Stimulated activated CD4-positive, alpha-beta T cell treated with anti-CD3 and anti-CD28 coated beads, Interleukin-1b, Interleukin-23, amount 100 ng/mL, for 24 hours (primary cell): ENCODE data around the gene LRP2.
A peak's percentile ranks its signal among the peaks of the same experiment; 100 is the strongest.
"Not testable (repeated sequence)": the region's sequence is repeated elsewhere in the genome, so short reads cannot be mapped to it uniquely, and the experiment has no call there.

ENCODE experiments used
- DNase-seq, 4 experiments: peaks; one replicate each; pipeline ENCODE4 v3.0.0-alpha.2; 2020; ENCODE audit warnings: low read depth in 4 of 4, low spot score in 1 of 4

LRP2 gene

DNA sequence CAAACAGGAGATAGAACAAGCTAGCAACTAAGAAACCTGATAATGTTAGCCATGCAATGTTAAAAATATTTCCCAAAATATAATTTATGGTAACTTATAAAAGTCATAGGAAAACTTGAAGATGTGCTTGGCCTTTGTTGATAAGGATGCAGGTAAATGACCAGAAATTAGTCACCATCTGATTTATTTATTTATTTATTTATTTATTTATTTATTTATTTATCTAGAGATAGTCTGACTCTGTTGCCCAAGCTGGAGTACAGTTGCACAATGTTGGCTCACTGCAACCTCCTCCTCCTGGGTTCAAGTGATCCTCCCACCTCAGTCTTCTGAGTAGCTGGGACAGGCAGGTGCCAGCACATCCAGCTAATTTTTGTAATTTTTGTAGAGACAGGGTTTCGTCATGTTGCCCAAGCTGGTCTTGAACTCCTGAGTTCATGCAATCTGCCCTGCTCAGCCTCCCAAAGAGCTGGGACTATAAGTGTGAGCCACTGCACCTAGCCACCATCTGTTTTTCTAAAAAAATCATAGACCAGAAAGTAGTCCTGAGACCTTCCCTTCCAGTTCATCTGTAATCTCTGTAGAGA, 183.4 kb downstream of the LRP2 start:
- DNase-seq, result no peak

DNA sequence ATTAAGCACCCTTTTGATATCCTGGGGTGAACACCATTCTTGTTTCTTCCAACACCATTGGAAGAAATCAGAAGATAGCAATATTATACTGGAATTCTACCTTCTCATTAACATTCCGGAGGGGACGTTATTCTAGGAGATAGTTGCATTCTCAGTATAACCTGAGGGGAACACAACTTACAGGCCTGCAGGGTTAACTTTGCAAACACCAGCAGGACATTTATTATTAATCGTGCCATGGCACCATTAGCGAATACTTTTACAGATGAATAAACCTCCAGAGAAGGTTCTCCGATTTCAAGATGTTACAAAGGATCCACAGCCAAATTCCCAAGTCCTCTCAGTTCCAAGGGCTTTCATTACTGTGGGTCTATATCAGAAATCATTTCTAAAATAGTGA, 184.0 kb downstream of the LRP2 start:
- no peak for DNase-seq

DNA sequence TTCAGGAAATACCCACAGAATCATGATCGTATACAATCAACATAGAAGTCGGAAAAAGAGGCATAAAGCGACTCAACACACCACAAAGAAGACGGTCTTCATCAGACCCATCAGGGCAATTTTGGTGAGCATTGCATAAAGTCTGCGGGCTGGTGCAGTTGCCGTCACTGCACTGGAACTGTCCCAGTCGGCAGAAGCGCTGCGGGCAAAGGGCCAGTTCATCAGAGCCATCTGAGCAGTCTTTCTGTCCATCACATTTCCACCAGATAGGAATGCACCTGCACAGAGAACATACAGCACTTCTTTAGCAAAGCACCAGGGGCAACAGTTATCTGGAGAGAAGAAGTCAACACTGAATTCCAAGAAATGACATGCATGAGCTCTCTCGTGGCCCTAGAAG, 187.2 kb downstream of the LRP2 start:
- DNase-seq, result no peak

DNA sequence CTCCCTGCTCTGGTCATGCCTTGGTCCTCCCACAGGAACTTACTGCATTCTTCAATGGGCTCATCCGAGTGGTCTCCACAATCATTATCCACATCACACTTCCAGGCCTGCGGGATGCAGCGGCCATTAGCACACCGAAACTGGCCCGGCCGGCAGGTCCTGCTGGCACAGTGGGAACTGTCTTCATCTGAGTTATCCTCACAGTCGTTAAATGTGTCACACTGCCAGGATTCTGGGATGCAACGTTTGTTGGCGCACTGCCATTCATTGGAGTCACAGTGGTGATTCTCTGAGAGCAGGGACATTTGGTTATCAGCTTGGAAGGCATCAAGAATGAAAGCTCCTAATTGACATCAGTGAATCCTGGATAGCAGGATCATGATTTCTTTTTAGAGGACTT, 188.5 kb downstream of the LRP2 start:
- no peak for DNase-seq

DNA sequence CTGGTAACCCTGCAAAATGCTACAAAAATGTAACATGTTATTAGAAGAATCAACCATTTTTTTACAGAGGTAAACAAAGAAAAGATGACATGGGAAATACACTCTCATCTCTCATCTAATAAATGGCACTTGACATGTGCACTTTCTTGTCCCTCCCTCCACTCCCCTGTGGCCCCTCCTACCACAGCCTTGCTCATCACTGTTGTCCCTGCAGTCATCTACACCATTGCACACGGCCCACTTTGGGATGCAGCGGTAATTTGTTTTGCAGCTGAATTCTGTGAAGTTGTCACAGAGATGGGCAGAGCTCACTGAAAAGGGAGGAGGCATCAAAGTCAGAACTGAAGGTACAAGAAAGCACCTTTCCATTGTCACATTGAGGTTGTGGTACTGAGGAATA, 189.4 kb downstream of the LRP2 start:
- no peak for DNase-seq

DNA sequence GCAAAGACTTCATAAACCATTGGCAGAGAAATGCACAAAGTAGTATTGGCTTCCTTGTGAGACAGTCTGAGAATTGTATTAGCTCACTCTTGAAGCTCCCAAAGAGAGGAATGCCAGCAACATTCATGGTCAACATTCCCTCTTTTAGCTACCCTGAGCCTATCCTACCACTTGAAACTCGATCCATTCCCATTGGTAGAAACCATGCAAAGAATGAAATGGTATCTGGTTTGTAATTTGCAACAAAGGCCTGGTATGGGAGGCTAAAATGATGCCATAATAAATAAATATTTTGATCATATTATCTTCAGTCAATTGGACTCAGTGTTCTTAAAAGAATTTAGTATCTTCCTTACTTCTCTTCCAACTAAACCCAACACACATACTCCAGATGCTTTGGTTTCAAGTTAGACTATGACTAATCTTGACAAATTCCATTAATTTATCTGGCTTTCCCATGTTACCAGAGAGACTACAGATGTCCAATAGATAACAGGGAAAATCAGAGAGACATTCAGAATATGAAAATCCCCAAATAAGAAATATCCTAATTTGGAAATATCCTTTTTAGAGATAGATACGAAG, 190.1 kb downstream of the LRP2 start:
- DNase-seq, result no peak

DNA sequence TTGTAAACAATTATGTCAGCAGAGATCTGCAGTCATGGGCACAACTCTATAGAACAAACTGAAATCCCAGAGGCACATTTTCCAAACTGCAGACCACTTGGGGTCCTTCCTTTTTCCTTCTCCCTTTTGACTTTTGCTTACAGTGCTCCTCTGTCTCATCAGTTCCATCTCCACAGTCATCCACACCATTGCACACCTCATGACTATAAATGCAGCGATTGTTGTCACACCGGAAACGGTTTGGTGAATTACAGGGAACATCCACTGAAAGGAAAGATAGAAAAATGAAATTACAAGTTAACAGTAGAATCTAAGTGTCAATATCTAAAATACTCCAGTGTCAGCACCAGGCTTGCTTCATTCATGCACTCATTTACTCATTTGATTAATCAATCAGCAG, 196.5 kb downstream of the LRP2 start:
- DNase-seq, result no peak

DNA sequence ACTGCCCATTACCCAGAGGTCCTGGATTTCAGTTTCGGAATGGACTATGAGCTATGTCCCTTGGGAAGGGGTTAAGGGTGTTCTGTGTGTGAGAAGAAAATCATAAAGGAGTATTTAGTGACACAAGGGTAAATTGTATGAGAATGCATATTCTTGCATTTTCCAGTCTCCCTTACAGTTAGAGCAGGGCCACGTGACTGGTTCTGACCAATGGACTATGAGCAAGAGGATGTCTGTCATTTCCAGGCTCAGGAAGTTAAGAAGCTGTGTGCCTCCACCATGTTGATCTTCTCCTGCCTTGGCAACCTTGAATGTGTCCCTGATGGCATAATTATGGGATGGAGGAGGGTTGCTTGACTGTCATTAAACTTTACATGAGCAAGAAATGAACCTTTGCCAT, 198.0 kb downstream of the LRP2 start:
- DNase-seq, result no peak

DNA sequence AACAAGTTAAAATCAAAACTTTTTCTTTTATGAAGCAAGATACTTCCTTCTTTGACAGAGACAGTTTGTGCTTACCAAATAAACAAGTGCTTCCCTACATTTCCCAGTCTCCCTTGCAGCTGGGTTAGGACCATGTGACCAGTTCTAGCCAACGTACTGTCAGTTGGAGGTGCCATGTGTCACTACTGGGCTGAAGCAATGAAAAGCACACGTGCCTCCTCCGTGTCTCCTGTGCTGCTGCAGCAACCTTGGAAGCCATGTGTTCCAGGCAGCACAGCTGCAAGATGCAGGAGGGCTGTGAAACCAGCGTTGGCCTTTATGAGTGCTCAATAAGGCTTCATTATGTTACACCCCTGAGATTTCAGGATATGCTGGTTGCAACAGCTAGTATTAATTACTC, 199.7 kb downstream of the LRP2 start:
- no peak for DNase-seq

DNA sequence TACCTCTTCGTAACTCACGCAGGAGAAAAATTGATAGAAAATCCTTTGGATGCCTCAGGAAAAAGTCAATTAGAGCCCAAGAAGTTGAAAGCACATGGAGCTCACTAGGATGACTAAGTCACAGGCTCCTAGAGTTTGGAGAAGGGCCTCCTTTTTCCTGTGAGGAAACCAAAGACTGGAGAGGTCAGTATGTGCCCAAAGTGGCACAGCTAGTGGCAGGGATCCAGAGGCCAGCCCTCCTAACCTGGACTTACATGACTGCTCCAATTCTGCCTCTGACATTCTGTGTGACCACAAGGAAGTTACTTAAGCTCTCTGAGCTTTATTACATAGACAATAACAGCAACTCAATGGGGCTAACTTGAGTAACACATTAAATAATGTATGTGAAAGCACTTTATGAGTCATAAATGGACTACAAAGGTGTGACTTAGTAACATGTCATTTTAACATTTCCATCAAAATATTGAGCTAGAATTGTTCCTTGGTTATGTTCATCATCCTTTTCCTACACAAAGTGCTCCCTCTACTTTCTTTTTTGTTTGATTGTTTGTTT, 201.3 kb downstream of the LRP2 start:
- no peak for DNase-seq

DNA sequence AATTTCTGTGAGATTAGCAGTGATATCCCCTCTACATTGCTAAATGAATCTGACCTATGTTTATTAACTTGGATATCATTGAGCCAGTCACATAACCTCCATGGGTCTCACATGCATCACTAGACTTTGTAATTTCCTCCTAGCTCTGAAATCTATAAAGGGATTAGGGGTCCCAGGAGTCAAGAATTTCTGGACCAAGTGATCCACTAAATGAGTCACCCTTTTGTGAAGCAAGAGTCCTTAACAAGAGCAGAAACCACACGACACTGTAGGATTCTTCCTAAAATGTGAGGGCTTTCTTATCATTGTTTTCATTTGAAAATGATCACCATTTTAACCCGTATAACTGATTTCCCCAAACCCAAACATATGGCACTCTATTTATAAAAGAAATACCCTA, 202.6 kb downstream of the LRP2 start:
- DNase-seq, result no peak

DNA sequence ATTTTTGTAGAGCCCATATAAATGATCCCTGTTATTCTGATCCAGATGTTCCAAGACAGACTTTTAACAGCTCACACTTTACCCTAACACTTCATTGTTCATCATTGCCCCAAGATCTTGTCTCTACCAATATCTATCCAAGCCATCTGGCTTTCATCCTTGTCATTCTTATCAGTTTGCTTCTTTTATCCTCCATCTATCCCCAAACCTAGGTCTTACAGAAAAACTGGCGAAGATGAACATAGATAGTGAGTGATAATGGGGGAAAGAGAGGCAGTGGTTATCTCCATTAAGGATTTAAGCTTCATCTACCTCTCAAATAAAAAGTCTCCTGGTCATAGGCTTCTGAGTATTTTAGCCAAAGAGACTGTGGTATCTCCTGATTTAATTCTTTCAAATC, 203.5 kb downstream of the LRP2 start:
- DNase-seq, result no peak

DNA sequence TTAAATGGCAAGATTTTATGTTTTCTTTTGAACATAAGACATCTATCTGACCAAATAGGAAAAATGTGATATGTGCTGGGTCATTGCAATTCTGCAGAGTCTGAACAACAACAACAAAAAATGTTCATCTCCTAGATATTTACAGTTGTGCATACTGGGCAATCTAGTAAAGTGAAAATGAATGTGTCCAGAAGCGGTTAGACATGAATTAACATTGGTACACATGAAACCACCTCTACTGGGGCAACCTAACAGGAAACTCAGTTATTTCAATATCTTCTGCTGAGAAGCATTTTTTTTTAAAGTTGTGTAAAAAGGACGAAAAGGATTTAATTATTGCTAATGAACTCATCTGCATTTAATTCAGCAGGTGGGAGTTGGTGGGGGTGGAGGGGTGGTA, 216.1 kb downstream of the LRP2 start:
- DNase-seq, result no peak

DNA sequence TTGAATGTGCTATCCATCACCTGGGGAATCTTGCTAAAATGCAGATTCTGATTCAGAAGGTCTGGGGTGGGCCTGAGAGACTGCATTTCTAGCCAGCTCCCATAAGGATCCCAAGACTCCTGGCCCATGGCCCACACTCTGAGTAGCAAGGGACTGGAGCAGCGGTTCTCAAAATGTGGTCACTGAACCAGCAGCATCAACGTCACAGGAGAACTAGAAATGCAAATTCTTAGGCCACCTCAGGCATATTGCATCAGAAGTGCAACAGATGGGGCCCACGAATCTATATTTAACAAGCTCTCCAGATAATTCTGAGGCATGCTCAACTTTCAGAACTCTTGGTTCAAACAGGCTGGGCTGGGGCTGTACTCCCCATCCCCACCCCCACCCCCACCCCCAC, 218.3 kb downstream of the LRP2 start:
- no peak for DNase-seq

DNA sequence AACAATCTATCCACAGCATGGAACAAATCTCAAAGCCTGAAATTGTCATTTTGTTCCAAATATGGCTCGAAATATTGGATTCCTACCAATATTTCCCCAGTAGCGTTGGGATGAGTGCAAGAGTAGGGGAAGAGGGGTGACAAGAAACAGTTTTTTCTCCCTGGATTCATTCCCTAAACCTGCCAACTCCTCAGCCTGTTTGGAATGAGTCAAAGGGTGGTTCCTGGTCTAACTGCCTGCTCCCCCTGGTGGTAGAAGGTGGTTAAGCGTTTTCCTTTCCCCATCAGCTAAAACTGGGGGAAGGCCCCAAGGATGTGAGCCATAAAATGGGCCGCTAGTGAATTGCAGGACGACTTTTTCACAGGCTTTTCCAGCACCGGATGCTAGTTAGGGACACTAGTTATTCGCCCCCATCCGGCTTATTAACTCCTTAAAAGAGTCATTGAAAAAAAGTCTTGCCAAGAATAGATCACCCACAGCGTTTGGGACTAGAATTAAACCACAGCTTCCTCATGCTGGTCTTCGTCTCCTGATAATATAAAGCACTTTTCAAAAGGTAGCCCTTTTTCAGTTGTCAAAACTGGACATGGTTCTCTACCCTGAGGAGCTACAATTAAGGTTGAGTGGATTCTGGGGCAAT, 220.5 kb downstream of the LRP2 start:
- peak; percentile 35 to 59 (median 44) for DNase-seq

DNA sequence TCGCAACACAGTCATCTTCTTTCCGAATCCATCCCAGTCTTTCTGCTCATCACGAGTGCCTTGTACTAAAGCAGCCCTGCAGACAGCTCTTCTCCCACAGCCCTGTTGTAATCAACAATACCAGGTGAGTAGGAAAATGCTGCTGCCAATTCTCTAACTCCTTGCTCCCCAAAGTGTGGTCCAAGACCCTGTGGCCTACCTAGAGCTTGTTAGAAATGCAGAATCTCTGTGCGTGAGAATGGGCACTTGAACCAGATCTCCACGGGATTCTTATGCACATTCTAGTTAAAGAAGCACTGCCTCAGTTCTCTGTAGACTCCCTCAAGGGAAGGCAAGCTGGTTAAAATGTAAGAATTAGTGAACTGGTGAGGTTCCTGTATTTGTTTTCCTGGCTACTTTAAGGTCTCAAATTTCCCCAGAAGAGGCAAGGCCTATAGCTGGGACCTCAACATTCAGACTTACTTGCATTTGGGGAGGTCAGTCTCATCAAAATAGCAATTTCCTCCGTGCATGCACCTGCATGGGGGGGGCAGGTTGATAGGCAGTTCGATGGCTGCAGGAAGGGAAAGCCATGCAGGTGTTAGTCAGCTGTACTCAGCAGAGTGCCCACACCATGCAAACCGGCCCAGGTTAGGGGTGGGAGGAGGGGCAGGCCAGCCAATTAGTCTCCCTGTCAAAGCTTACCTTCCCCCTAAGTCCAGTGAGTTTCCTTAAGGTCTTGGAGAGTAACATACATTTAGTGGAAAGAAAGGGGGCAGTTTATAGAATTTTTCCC, 222.2 kb downstream of the LRP2 start:
- DNase-seq, result no peak

DNA sequence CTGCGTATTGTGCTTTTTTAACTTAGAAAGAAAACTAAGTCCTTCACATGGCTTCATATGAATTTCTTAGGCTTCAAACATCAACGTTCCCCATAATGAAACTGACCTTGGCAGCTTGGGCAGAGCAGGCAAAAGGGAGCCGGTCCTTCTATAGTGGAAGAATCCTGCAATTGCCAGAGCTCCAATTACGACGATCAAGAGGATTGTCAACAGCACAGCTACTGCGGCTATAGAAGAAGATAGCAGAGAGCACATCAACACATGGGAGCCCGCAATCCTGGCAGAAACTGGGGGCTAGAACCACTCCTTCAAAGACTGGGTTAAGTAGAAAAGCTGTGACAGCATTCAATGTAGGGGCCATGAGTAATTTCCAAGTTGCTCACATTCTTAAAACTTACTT, 223.2 kb downstream of the LRP2 start:
- DNase-seq, result no peak

DNA sequence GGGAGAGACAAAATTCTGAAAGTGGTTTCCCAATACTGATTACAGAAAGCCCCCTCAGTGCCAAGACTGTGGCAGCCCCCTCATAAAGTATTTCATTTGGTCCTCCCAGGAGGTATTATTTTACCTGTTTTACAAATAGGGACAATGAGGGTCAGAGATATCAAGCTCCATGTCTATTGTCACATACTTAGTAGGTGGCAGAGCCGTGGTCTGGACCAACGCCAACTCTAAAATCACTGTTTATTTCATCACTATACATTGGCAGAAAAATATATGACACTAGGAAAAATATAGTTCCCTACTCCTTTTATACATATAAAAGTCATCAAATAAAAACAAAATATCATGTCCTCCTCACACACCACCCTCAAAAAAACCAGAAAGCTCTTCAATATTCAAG, 224.4 kb downstream of the LRP2 start:
- DNase-seq, result no peak

DNA sequence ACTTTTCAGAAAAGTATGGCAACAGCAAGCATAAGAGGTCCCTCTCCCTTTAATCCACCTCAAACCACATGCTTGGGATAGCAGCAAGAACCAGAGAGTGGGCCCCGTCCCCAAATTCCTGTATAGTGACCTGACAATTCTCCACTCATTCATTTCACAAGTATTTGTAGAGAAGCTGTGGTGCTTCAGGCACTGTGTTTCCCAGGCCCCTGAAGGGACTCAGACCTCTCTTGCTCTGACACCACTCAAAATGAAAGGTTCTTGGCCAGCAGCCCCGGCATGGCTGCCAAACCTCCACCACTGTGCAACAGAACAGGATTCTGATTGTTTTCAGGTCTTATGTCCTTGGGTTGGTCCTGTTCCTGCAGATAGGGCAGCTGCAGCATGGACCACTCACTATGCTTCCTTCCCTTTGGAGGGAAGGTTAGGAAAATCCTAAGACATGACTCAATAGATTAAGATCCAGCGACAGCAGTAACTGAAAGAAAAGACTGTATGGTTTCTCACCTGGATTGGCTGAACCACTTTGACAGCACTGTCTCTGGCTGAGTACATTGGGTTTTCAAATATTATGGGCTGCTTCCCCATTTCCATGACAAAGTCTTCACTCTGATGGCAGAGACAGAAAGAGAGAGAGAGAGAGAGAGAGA, 225.3 kb downstream of the LRP2 start:
- no peak for DNase-seq

DNA sequence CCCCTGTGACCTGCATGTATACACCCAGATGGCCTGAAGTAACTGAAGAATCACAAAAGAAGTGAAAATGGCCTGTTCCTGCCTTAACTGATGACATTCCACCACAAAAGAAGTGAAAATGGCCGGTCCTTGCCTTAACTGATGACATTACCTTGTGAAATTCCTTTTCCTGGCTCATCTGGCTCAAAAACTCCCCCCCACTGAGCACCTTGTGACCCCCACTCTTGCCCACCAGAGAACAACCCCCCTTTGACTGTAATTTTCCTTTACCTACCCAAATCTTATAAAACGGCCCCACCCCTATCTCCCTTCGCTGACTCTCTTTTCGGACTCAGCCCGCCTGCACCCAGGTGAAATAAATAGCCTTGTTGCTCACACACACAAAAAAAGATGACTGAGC, 225.9 kb downstream of the LRP2 start:
- not testable (repeated sequence) for DNase-seq

DNA sequence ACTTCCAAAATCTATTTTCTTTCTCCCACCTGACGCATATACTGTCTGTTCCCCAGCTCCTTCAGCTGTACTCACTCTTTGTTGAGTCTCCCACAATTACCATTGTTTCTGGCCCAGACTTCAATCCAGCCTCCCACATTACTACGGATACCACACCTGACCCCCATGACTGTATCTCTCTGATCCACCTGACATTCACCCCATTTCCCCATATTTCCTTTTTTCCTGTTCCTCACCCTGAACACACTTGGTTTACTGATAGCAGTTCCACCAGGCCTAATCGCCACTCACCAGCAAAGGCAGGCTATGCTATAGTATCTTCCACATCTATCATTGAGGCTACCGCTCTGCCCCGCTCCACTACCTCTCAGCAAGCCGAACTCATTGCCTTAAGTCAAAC, 228.1 kb downstream of the LRP2 start:
- DNase-seq, result not testable (repeated sequence)
